SK-N-SH treated with all-trans-retinoic acid at 6 μM for 48 hours (cell line): ENCODE data around the gene ATRNL1.

ENCODE experiments used
- ATAC-seq: fragments of 200-7000 bp; cut with Tn5 transposase; 3 replicates; pipeline ENCODE4 v1.9.1; 2020; ENCODE audit warnings: mild to moderate bottlenecking, moderate library complexity
- BACH2 ChIP-seq: fragments of 250-450 bp; sonication (Bioruptor Pico); IDR thresholded peaks from 2 replicates; pipeline ENCODE4 v1.9.0; 2021; ENCODE audit warnings: mild to moderate bottlenecking, borderline replicate concordance
- CSDC2 ChIP-seq: fragments of 250-450 bp; sonication (Bioruptor Pico); IDR thresholded peaks from 2 replicates; pipeline ENCODE4 v1.5.0; 2020; ENCODE audit warnings: mild to moderate bottlenecking, moderate library complexity
- ESRRG ChIP-seq: fragments of 250-450 bp; sonication (Bioruptor Pico); IDR thresholded peaks from 2 replicates; pipeline ENCODE4 v1.6.1; 2021; ENCODE audit warnings: mild to moderate bottlenecking
- ISL1 ChIP-seq: fragments of 250-450 bp; sonication (Bioruptor Pico); IDR thresholded peaks from 2 replicates; pipeline ENCODE4 v2.1.2; 2022; ENCODE audit warnings: mild to moderate bottlenecking, moderate library complexity
- OSR1 ChIP-seq: fragments of 250-450 bp; sonication (Bioruptor Pico); IDR thresholded peaks from 2 replicates; pipeline ENCODE4 v1.8.0; 2022; ENCODE audit warnings: moderate library complexity, mild to moderate bottlenecking, inconsistent platforms
- PPARA ChIP-seq: fragments of 250-450 bp; sonication (Bioruptor Pico); IDR thresholded peaks from 2 replicates; pipeline ENCODE4 v1.5.0; 2020; ENCODE audit warnings: mild to moderate bottlenecking, borderline replicate concordance
- RARB ChIP-seq: fragments of 250-450 bp; sonication (Bioruptor Pico); IDR thresholded peaks from 2 replicates; pipeline ENCODE4 v1.8.0; 2021; ENCODE audit warnings: mild to moderate bottlenecking, moderate library complexity
- TCF4 ChIP-seq: fragments of 250-450 bp; sonication (Bioruptor Pico); IDR thresholded peaks from 2 replicates; pipeline ENCODE4 v1.8.0; 2021; ENCODE audit warnings: mild to moderate bottlenecking, moderate library complexity, borderline replicate concordance
- TOX ChIP-seq: fragments of 250-450 bp; sonication (Bioruptor Pico); IDR thresholded peaks from 2 replicates; pipeline ENCODE4 v1.8.0; 2021; ENCODE audit warnings: mild to moderate bottlenecking, moderate library complexity, borderline replicate concordance
- ZFP30 ChIP-seq: fragments of 450-650 bp; formaldehyde crosslinking; IDR thresholded peaks from 2 replicates; pipeline ENCODE4 v1.5.0; 2022; ENCODE audit warnings: mild to moderate bottlenecking, moderate library complexity
- ZNF565 ChIP-seq: fragments of 450-650 bp; formaldehyde crosslinking; conservative IDR thresholded peaks from 2 replicates; pipeline ENCODE4 v1.5.0; 2020; ENCODE audit warnings: low read depth, mild to moderate bottlenecking, moderate library complexity
- ZNF70 ChIP-seq: fragments of 450-650 bp; formaldehyde crosslinking; IDR thresholded peaks from 2 replicates; pipeline ENCODE4 v1.5.0; 2020; ENCODE audit warnings: mild to moderate bottlenecking, moderate library complexity
- ZNF8 ChIP-seq: fragments of 450-650 bp; formaldehyde crosslinking; IDR thresholded peaks from 2 replicates; pipeline ENCODE4 v1.5.0; 2020; ENCODE audit warnings: mild to moderate bottlenecking, moderate library complexity
- TF ChIP-seq, protein P1 (sequence below): fragments of 250-450 bp; sonication (Bioruptor Pico); IDR thresholded peaks from 2 replicates; pipeline ENCODE4 v1.5.1; 2021; ENCODE audit warnings: mild to moderate bottlenecking, moderate library complexity
- TF ChIP-seq, protein P2 (sequence below): fragments of 250-450 bp; sonication (Bioruptor Pico); IDR thresholded peaks from 2 replicates; pipeline ENCODE4 v1.8.0; 2020; ENCODE audit warnings: mild to moderate bottlenecking, moderate library complexity, borderline replicate concordance
- TF ChIP-seq, protein P3 (sequence below): fragments of 250-450 bp; sonication (Bioruptor Pico); IDR thresholded peaks from 2 replicates; pipeline ENCODE4 v1.5.1; 2020; ENCODE audit warnings: low read depth, mild to moderate bottlenecking, moderate library complexity
- TF ChIP-seq, protein P4 (sequence below): fragments of 250-450 bp; sonication (Bioruptor Pico); IDR thresholded peaks from 2 replicates; pipeline ENCODE4 v1.5.0; 2020; ENCODE audit warnings: mild to moderate bottlenecking, moderate library complexity
- TF ChIP-seq, protein P5 (sequence below): fragments of 250-450 bp; sonication (Bioruptor Pico); IDR thresholded peaks from 2 replicates; pipeline ENCODE4 v1.8.0; 2021; ENCODE audit warnings: low read depth, mild to moderate bottlenecking, moderate library complexity, borderline replicate concordance

Gene ATRNL1

DNA sequence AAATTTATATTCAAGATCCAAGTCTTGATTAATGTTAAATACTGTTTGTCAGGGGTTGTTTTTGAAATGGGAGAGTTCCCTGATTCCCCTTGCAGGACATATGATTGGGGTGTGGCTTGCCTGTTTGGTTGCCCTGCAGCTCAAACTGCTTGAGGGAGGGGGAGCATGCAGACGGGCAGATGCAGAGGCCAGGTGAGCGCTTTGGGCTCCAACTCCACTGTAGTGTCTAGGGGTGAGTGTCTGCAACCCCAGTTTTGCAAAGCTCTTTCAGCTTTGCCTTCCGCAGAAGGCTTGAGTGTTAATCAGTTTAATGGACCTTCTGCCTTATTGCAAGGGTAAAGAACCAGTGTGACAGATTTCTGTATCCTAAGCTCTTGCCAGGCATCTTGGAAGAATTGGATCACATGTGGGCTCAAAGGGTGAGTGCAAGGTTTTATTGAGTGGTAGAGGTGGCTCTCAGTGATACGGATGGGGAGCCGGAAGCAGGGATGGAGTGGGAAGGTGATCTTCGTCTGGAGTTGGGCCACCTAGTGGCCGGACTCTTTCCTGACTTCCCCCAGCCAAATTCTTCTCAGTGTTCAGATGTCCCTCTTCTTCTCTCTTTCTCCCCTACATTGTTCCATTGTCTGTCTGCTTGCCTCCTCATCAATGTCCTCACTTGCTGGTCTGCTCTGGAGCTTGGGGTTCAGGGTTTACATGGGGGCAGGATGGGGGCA, 479.7 kb downstream of the ATRNL1 start:
- no peak for ATAC-seq
- TF ChIP-seq TCF4 (CRISPR knock-in tag), result no peak
- TF ChIP-seq ESRRG (CRISPR knock-in tag), result no peak
- TF ChIP-seq CSDC2 (CRISPR knock-in tag), result no peak
- TF ChIP-seq, protein P1, sequence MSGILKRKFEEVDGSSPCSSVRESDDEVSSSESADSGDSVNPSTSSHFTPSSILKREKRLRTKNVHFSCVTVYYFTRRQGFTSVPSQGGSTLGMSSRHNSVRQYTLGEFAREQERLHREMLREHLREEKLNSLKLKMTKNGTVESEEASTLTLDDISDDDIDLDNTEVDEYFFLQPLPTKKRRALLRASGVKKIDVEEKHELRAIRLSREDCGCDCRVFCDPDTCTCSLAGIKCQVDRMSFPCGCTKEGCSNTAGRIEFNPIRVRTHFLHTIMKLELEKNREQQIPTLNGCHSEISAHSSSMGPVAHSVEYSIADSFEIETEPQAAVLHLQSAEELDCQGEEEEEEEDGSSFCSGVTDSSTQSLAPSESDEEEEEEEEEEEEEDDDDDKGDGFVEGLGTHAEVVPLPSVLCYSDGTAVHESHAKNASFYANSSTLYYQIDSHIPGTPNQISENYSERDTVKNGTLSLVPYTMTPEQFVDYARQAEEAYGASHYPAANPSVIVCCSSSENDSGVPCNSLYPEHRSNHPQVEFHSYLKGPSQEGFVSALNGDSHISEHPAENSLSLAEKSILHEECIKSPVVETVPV (CRISPR knock-in tag), result no peak
- no peak for TF ChIP-seq ZNF8 (CRISPR knock-in tag)
- TF ChIP-seq PPARA (CRISPR knock-in tag), result no peak
- TF ChIP-seq OSR1 (CRISPR knock-in tag), result no peak
- no peak for TF ChIP-seq ZFP30 (CRISPR knock-in tag)
- no peak for TF ChIP-seq BACH2 (CRISPR knock-in tag)
- TF ChIP-seq, protein P2, sequence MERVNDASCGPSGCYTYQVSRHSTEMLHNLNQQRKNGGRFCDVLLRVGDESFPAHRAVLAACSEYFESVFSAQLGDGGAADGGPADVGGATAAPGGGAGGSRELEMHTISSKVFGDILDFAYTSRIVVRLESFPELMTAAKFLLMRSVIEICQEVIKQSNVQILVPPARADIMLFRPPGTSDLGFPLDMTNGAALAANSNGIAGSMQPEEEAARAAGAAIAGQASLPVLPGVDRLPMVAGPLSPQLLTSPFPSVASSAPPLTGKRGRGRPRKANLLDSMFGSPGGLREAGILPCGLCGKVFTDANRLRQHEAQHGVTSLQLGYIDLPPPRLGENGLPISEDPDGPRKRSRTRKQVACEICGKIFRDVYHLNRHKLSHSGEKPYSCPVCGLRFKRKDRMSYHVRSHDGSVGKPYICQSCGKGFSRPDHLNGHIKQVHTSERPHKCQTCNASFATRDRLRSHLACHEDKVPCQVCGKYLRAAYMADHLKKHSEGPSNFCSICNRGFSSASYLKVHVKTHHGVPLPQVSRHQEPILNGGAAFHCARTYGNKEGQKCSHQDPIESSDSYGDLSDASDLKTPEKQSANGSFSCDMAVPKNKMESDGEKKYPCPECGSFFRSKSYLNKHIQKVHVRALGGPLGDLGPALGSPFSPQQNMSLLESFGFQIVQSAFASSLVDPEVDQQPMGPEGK (CRISPR knock-in tag), result no peak
- no peak for TF ChIP-seq ZNF70 (CRISPR knock-in tag)
- TF ChIP-seq, protein P3, sequence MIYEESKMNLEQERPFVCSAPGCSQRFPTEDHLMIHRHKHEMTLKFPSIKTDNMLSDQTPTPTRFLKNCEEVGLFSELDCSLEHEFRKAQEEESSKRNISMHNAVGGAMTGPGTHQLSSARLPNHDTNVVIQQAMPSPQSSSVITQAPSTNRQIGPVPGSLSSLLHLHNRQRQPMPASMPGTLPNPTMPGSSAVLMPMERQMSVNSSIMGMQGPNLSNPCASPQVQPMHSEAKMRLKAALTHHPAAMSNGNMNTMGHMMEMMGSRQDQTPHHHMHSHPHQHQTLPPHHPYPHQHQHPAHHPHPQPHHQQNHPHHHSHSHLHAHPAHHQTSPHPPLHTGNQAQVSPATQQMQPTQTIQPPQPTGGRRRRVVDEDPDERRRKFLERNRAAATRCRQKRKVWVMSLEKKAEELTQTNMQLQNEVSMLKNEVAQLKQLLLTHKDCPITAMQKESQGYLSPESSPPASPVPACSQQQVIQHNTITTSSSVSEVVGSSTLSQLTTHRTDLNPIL (CRISPR knock-in tag), result no peak
- TF ChIP-seq, protein P4, sequence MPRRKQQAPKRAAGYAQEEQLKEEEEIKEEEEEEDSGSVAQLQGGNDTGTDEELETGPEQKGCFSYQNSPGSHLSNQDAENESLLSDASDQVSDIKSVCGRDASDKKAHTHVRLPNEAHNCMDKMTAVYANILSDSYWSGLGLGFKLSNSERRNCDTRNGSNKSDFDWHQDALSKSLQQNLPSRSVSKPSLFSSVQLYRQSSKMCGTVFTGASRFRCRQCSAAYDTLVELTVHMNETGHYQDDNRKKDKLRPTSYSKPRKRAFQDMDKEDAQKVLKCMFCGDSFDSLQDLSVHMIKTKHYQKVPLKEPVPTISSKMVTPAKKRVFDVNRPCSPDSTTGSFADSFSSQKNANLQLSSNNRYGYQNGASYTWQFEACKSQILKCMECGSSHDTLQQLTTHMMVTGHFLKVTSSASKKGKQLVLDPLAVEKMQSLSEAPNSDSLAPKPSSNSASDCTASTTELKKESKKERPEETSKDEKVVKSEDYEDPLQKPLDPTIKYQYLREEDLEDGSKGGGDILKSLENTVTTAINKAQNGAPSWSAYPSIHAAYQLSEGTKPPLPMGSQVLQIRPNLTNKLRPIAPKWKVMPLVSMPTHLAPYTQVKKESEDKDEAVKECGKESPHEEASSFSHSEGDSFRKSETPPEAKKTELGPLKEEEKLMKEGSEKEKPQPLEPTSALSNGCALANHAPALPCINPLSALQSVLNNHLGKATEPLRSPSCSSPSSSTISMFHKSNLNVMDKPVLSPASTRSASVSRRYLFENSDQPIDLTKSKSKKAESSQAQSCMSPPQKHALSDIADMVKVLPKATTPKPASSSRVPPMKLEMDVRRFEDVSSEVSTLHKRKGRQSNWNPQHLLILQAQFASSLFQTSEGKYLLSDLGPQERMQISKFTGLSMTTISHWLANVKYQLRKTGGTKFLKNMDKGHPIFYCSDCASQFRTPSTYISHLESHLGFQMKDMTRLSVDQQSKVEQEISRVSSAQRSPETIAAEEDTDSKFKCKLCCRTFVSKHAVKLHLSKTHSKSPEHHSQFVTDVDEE, result no peak
- no peak for TF ChIP-seq ISL1 (CRISPR knock-in tag)

DNA sequence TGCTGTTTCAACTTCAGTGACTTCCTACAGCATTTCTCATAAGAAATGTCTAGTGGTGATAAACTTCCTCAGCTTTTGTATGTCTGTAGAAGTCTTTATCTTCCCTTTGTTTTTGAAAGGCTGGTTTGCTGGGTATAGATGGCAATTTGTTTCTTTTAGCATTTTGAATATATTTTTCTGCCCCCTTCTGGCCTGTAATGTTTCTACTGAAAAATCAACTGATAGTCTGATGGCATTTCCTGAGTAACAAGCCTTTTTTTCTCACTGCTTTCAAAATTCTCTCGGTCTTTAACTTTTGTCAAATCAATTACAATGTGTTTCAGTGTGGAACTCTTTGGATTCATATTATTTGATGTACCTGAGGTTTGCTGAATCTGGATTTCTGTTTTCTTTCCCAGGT, 487.1 kb downstream of the ATRNL1 start:
- ATAC-seq, result no peak
- TF ChIP-seq RARB (CRISPR knock-in tag), result no peak
- no peak for TF ChIP-seq PPARA (CRISPR knock-in tag)
- TF ChIP-seq, protein P4, result no peak
- TF ChIP-seq, protein P2 (CRISPR knock-in tag), result no peak
- no peak for TF ChIP-seq TOX
- TF ChIP-seq, protein P5, sequence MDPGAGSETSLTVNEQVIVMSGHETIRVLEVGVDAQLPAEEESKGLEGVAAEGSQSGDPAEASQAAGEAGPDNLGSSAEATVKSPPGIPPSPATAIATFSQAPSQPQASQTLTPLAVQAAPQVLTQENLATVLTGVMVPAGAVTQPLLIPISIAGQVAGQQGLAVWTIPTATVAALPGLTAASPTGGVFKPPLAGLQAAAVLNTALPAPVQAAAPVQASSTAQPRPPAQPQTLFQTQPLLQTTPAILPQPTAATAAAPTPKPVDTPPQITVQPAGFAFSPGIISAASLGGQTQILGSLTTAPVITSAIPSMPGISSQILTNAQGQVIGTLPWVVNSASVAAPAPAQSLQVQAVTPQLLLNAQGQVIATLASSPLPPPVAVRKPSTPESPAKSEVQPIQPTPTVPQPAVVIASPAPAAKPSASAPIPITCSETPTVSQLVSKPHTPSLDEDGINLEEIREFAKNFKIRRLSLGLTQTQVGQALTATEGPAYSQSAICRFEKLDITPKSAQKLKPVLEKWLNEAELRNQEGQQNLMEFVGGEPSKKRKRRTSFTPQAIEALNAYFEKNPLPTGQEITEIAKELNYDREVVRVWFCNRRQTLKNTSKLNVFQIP (CRISPR knock-in tag), result no peak
- TF ChIP-seq CSDC2 (CRISPR knock-in tag), result no peak
- no peak for TF ChIP-seq ESRRG (CRISPR knock-in tag)
- no peak for TF ChIP-seq ZFP30 (CRISPR knock-in tag)
- TF ChIP-seq, protein P3 (CRISPR knock-in tag), result no peak
- no peak for TF ChIP-seq ZNF8 (CRISPR knock-in tag)
- TF ChIP-seq ZNF565 (CRISPR knock-in tag), result no peak
- TF ChIP-seq BACH2 (CRISPR knock-in tag), result no peak
